OCI-LY7 (cell line): Measurements from ENCODE around the gene PRKG1.

Source experiments
- EZH2phosphoT487 ChIP-seq: fragments of 200-600 bp; sonication (generic); IDR thresholded peaks from 2 replicates; pipeline ENCODE4 v1.6.1; 2018; ENCODE audit warnings: low read depth, borderline replicate concordance, mild to moderate bottlenecking, mixed run types, antibody characterized with exemption, low read length, moderate library complexity, mixed read lengths
- TF ChIP-seq, protein P1 (sequence below): fragments of 200-600 bp; sonication (generic); conservative IDR thresholded peaks from 2 replicates; pipeline ENCODE4 v1.5.1; 2014; ENCODE audit warnings: mild to moderate bottlenecking, antibody characterized with exemption, low read length, moderate library complexity, mixed read lengths

DNA sequence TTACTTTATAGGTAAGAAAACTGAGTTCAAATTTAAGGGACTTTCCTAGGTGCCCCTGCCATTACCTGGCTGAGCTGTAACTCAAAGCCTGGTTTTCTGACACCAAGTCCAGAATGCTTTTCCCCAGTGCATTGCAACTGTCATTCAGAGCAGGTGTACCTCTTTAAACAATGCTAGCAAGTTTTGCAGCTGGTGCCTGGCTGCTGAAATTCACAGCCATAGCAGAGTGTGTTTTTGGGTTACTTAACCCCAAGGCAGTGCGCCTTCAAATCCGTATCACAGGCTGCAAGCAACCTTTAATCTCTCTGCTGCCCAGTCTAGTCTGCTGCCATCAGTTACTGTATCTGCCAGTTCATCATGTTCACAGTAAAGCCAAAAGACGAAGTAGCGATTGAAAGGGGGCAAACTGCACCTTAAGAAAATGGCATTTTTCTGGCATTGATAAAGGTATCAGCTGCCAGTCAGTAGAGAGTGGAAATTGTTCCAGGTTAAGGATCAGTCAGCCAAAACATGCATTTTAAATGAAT lies 359.7 kb downstream of the PRKG1 start:
- TF ChIP-seq, protein P1, sequence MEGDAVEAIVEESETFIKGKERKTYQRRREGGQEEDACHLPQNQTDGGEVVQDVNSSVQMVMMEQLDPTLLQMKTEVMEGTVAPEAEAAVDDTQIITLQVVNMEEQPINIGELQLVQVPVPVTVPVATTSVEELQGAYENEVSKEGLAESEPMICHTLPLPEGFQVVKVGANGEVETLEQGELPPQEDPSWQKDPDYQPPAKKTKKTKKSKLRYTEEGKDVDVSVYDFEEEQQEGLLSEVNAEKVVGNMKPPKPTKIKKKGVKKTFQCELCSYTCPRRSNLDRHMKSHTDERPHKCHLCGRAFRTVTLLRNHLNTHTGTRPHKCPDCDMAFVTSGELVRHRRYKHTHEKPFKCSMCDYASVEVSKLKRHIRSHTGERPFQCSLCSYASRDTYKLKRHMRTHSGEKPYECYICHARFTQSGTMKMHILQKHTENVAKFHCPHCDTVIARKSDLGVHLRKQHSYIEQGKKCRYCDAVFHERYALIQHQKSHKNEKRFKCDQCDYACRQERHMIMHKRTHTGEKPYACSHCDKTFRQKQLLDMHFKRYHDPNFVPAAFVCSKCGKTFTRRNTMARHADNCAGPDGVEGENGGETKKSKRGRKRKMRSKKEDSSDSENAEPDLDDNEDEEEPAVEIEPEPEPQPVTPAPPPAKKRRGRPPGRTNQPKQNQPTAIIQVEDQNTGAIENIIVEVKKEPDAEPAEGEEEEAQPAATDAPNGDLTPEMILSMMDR: no peak
- TF ChIP-seq EZH2phosphoT487: no peak
